K562 (cell line): ENCODE data around the gene SEC24C. TPM values are rescaled to one million over a fixed set of nuclear protein-coding genes. Genes with fewer than 3 reads are reported as not detected.

Source experiments
- ATAC-seq: fragments of 200-7000 bp; cut with Tn5 transposase; 3 replicates; pipeline ENCODE4 v1.9.1; 2020; ENCODE audit warnings: moderate library complexity
- BruUV-seq: library from RNA; stranded (reverse); fragments of 400-500 nt; replicated peaks from 2 replicates; lab custom pipeline; 2021; lab: Mats Ljungman, UMichigan
- CTCF ChIA-PET: fragments of 300-600 bp; formaldehyde crosslinking; extraction: SDS; loops from one replicate; lab custom pipeline; 2021; ENCODE audit warnings: low intra/inter-chr PET ratio; lab: Yijun Ruan, JAX
- POLR2A ChIA-PET: fragments of 300-600, 350-650 bp; sonication (Branson Sonifier 250); formaldehyde crosslinking; extraction: SDS; loops from one replicate; lab custom pipeline; 2021; ENCODE audit warnings: antibody characterized with exemption, inconsistent platforms; lab: Yijun Ruan, JAX
- DNase-seq, 4 experiments: peaks; one replicate each; pipeline versions ENCODE4 v3.0.0 to v3.0.0-alpha.2; 2011 to 2018; ENCODE audit warnings: low spot score in 3 of 4, mixed read lengths in 3 of 4; ENCODE audit errors: extremely low read depth in 1 of 4
- FAIRE-seq: peaks from 2 replicates; lab custom pipeline; 2011; peaks lifted over from hg19 to GRCh38; lab: Jason Lieb, UNC
- H2AFZ ChIP-seq: 2 replicates; pipeline ENCODE4 v1.6.0; 2011; ENCODE audit warnings: low read depth, low read length, control low read depth, inconsistent platforms
- H3K27ac ChIP-seq: fragments of 200-600 bp; 3 replicates; pipeline ENCODE4 v1.8.0; 2011; ENCODE audit warnings: low read depth, mild to moderate bottlenecking, control low read depth, inconsistent platforms, low read length, moderate library complexity, mixed read lengths; ENCODE audit errors: extremely low read depth
- H3K27me3 ChIP-seq, 2 experiments: fragments of 300-600 bp in 1 of 2; 2 replicates in 1 of 2; 3 replicates in 1 of 2; pipeline versions ENCODE4 v1.6.0 to v1.8.0; 2011; ENCODE audit warnings: inconsistent platforms in 2 of 2, low read length in 2 of 2, mild to moderate bottlenecking in 1 of 2, mixed read lengths in 1 of 2, moderate library complexity in 1 of 2; ENCODE audit not compliant: control insufficient read depth in 2 of 2, insufficient read depth in 2 of 2
- H3K36me3 ChIP-seq: fragments of 300-600 bp; 3 replicates; pipeline ENCODE4 v1.8.0; 2011; ENCODE audit warnings: mild to moderate bottlenecking, low read length, inconsistent platforms; ENCODE audit not compliant: control insufficient read depth, insufficient read depth
- H3K4me1 ChIP-seq, 2 experiments: fragments of 200-600 bp in 1 of 2; replicated peaks in 1 of 2; 2 replicates in 1 of 2; 3 replicates in 1 of 2; pipeline versions ENCODE4 v1.5.1 to v1.8.0; 2011; ENCODE audit warnings: inconsistent platforms in 2 of 2, low read length in 2 of 2, mild to moderate bottlenecking in 1 of 2, mixed read lengths in 1 of 2, moderate library complexity in 1 of 2; ENCODE audit not compliant: control insufficient read depth in 2 of 2, insufficient read depth in 2 of 2
- H3K4me2 ChIP-seq: 2 replicates; pipeline ENCODE4 v1.6.1; 2011; ENCODE audit warnings: low read length, control low read depth, inconsistent platforms, mixed read lengths; ENCODE audit not compliant: insufficient read depth
- H3K4me3 ChIP-seq: fragments of 200-600 bp; sonication (generic), shearing (Covaris generic); 2 replicates; pipeline ENCODE4 v1.5.1; 2016; ENCODE audit warnings: control low read depth, inconsistent platforms
- H3K79me2 ChIP-seq: fragments of 200-600 bp; 3 replicates; pipeline ENCODE4 v1.8.0; 2011; ENCODE audit warnings: low read length, inconsistent platforms; ENCODE audit not compliant: control insufficient read depth, insufficient read depth
- H3K9ac ChIP-seq, 2 experiments: 2 replicates each; pipeline versions ENCODE4 v1.6.0 to v1.6.1; 2011; ENCODE audit warnings: low read depth in 2 of 2, low read length in 2 of 2, control low read depth in 1 of 2, inconsistent platforms in 1 of 2, mild to moderate bottlenecking in 1 of 2, mixed read lengths in 1 of 2; ENCODE audit not compliant: insufficient read depth in 1 of 2
- H3K9me1 ChIP-seq: one replicate; pipeline ENCODE4 v1.6.0; 2011; ENCODE audit warnings: inconsistent platforms, mild to moderate bottlenecking, low read length, moderate library complexity; ENCODE audit not compliant: control insufficient read depth, insufficient read depth
- H3K9me3 ChIP-seq: replicated peaks from 2 replicates; pipeline ENCODE4 v1.5.1; 2011; ENCODE audit warnings: low read depth, low read length, inconsistent platforms; ENCODE audit not compliant: control insufficient read depth, insufficient read depth
- H4K20me1 ChIP-seq: replicated peaks from 2 replicates; pipeline ENCODE4 v1.6.1; 2011; ENCODE audit warnings: low read length, inconsistent platforms, mixed read lengths; ENCODE audit not compliant: control insufficient read depth, insufficient read depth
- BCOR ChIP-seq: fragments of 450-650 bp; IDR thresholded peaks from 2 replicates; pipeline ENCODE4 v1.6.1; 2016
- ZNF121 ChIP-seq: sonication (generic); formaldehyde crosslinking; conservative IDR thresholded peaks from 2 replicates; pipeline ENCODE4 v1.8.0; 2022; ENCODE audit warnings: missing genetic modification reagents
- WGBS: fragments of 100-300 bp; shearing (Covaris generic); methylation state at CpG from one replicate; pipeline ENCODE4 v1.1.6; 2016; ENCODE audit warnings: low coverage, mixed read lengths; ENCODE audit not compliant: insufficient coverage; ENCODE audit errors: missing lambda C conversion rate; 5-methylcytosine and 5-hydroxymethylcytosine counted together
- in situ Hi-C: fragments of 300-500 bp; cut with MboI; formaldehyde crosslinking; loops from 4 replicates; pipeline ENCODE4 v1.15.0; 2018; ENCODE audit warnings: inconsistent platforms, mixed read lengths
- intact Hi-C: fragments of 100-400 bp; cut with micrococcal nuclease; formaldehyde crosslinking; loops from 2 replicates; pipeline ENCODE4 v1.14.2; 2022
- polyA plus RNA-seq, 8 experiments: library from polyadenylated mRNA; depleted of rRNA in 4 of 8; stranded (reverse) in 5 of 8; unstranded in 3 of 8; fragments of >200 nt; fragmentation: Nextera tagmentation in 2 of 8; fragmentation: Illumina TruSeq in 1 of 8; extraction: Ambion mirVana in 2 of 8; extraction: Trizol in 1 of 8; gene quantifications; 2 replicates each; pipeline versions ENCODE4 v1.2.1 to v1.2.3, GENCODE V29; 2011 to 2014; ENCODE audit warnings: inconsistent platforms in 1 of 8, missing spikeins in 1 of 8
- total RNA-seq, 7 experiments: library from RNA; depleted of rRNA in 6 of 7; stranded (reverse); fragments of >200 nt in 6 of 7; fragmentation: Illumina TruSeq in 2 of 7; extraction: Trizol in 2 of 7; gene quantifications; 2 replicates each; pipeline versions ENCODE4 v1.2.1 to v1.2.3, GENCODE V29; 2011 to 2021; ENCODE audit warnings: low replicate concordance in 1 of 7
- TF ChIP-seq, protein P1 (sequence below): sonication (generic); formaldehyde crosslinking; IDR thresholded peaks from 2 replicates; pipeline ENCODE4 v1.8.1; 2023; ENCODE audit warnings: mild to moderate bottlenecking, missing genetic modification reagents, moderate library complexity

Gene SEC24C
- total and polyA plus RNA-seq, 9 of the 15 experiments (the other 6 are each of a cell fraction or from before 2014, with no cell fraction given): 19.0 to 115 (median 70.5) TPM

DNA sequence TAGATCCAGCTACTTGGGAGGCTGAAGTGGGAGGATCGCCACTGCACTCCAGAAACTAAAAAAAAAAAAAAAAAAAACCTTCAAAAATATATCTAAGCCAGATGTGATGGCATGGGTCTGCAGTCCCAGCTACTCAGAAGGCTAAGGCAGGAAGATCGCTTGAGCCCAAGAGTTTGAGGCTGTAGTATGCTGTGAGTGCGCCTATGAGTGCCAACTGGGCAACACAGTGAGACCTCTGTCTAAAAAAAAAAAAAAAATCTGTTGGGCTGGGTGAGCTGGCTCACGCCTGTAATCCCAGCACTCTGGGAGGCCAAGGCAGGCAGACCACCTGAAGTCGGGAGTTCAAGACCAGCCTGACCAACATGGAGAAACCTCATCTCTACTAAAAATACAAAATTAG, 34.8 kb downstream of the SEC24C start:
- intact Hi-C loops (no loop called here), in situ Hi-C loops (loop anchor here (5.0 to 10.0 kb wide), 2 partner anchors 98 to 124 kb away; partner anchors contain the start of gene SYNPO2L)
- ATAC-seq (no peak), FAIRE-seq (no peak), DNase-seq (no peak)
- ChIA-PET POLR2A (interaction anchor here (0.6 to 6.2 kb wide), 7 partner anchors 8 to 337 kb away, joined by 3 to 113 read pairs (median 5); a partner anchor contains a TSS), CTCF (interaction anchor here (0.6 kb wide), 1 partner anchor 161 kb away, joined by 4 read pairs; no protein-coding TSS in a partner anchor)
- no peak overlapping the region for H3K4me3 ChIP-seq
- H3K27ac ChIP-seq: no peak overlapping the region
- H3K27me3 ChIP-seq: no peaks in the 10 kb centered on the region
- BruUV-seq: no TSS peak
- H3K9ac ChIP-seq: no peak overlapping the region
- TF ChIP-seq BCOR (peak; percentile 15; the same call in 1 of the 2 replicates), ZNF121 (peak; percentile 62)
- TF ChIP-seq, protein P1, sequence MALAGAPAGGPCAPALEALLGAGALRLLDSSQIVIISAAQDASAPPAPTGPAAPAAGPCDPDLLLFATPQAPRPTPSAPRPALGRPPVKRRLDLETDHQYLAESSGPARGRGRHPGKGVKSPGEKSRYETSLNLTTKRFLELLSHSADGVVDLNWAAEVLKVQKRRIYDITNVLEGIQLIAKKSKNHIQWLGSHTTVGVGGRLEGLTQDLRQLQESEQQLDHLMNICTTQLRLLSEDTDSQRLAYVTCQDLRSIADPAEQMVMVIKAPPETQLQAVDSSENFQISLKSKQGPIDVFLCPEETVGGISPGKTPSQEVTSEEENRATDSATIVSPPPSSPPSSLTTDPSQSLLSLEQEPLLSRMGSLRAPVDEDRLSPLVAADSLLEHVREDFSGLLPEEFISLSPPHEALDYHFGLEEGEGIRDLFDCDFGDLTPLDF: no peak
- H2AFZ ChIP-seq: no peak overlapping the region
- no peaks in the 10 kb centered on the region for H3K9me3 ChIP-seq
- H4K20me1 ChIP-seq: peaks cover 13% of the 10 kb centered on the region
- no peak overlapping the region for H3K4me2 ChIP-seq
- peaks cover 21 to 23% of the 10 kb centered on the region in 2 experiments for H3K4me1 ChIP-seq
- H3K36me3 ChIP-seq: peaks cover 62% of the 10 kb centered on the region
- H3K9me1 ChIP-seq: no peaks in the 10 kb centered on the region
- 96% methylated on average over 4 of the region's 5 CpGs for WGBS
- peaks cover 94% of the 10 kb centered on the region for H3K79me2 ChIP-seq
